ENCODE results near the gene SV2B.

The SV2B gene

DNA sequence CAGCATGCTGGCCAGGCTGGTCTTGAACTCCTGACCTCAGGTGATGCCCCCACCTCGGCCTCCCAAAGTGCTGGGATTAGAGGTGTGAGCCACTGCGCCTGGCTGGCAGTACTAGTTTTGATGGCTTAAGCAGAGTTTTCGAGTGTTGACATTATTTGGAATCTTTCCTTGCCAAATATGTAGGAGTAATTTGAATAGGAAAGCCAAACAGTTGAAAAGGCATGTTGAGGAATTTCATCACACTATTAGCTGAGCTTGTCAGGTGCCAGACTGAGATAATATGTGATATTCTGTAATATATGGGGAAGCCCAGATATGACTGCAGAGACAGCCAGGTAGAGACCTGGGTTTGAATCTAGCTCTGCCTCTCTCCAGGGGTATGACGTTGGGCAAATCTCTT lies 109.3 kb downstream of the SV2B start:
- POLR2A ChIA-PET, result no interaction called here
- Histone ChIP-seq H3K4me1 (ENCODE audit: control insufficient read depth, insufficient read depth, low read length) (peaks cover 3% of the 10 kb centered on the region; the same call in 1 of the 2 replicates), H3K9me3 (ENCODE audit: control insufficient read depth, insufficient read depth, low read depth, low read length) (no peaks in the 10 kb centered on the region), H3K27ac (ENCODE audit: extremely low read depth, low read depth, low read length) (no peak overlapping the region), H3K36me3 (ENCODE audit: control insufficient read depth in 2 of 2, insufficient read depth in 1 of 2, low read length in 2 of 2) (no peaks in the 10 kb centered on the region), H3K4me3 (ENCODE audit: low read depth, low read length) (no peak overlapping the region)
- no peak for TF ChIP-seq ZNF785 (tag by site-specific recombination; IDR thresholded peaks at IDR 0.05)
- no peak for TF ChIP-seq KLF7 (tag by site-specific recombination; IDR thresholded peaks at IDR 0.05; ENCODE audit: borderline replicate concordance)
- TF ChIP-seq ZFP3 (tag by site-specific recombination; IDR thresholded peaks at IDR 0.05; ENCODE audit: low read depth), result no peak
- no peak for TF ChIP-seq ZNF530 (tag by site-specific recombination; IDR thresholded peaks at IDR 0.05; ENCODE audit: low read depth)
- no peak for TF ChIP-seq ZNF621 (tag by site-specific recombination; IDR thresholded peaks at IDR 0.05)
- TF ChIP-seq ZNF600 (tag by site-specific recombination; IDR thresholded peaks at IDR 0.05), result no peak
- TF ChIP-seq ZNF571 (tag by site-specific recombination; IDR thresholded peaks at IDR 0.05), result no peak
- no peak for TF ChIP-seq ZBTB49 (tag by site-specific recombination; IDR thresholded peaks at IDR 0.05; ENCODE audit: low read depth)
- TF ChIP-seq ZNF701 (tag by site-specific recombination; IDR thresholded peaks at IDR 0.05), result no peak
- TF ChIP-seq ZNF362 (tag by site-specific recombination; IDR thresholded peaks at IDR 0.05), result no peak
- TF ChIP-seq, protein P1, sequence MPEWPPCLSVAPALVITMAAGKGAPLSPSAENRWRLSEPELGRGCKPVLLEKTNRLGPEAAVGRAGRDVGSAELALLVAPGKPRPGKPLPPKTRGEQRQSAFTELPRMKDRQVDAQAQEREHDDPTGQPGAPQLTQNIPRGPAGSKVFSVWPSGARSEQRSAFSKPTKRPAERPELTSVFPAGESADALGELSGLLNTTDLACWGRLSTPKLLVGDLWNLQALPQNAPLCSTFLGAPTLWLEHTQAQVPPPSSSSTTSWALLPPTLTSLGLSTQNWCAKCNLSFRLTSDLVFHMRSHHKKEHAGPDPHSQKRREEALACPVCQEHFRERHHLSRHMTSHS (tag by site-specific recombination; IDR thresholded peaks at IDR 0.05), result no peak
- no peak for TF ChIP-seq SCRT1 (tag by site-specific recombination; IDR thresholded peaks at IDR 0.05; ENCODE audit: borderline replicate concordance)
- no peak for TF ChIP-seq HOXC10 (CRISPR knock-in tag; IDR thresholded peaks at IDR 0.05)
- no peak for TF ChIP-seq ZNF776 (tag by site-specific recombination; IDR thresholded peaks at IDR 0.05; ENCODE audit: borderline replicate concordance)
- CTCF ChIA-PET, result interaction anchor here (0.6 to 1.4 kb wide), 4 partner anchors 153 to 1134 kb away, joined by 3 to 5 read pairs (median 3); no protein-coding TSS in a partner anchor

DNA sequence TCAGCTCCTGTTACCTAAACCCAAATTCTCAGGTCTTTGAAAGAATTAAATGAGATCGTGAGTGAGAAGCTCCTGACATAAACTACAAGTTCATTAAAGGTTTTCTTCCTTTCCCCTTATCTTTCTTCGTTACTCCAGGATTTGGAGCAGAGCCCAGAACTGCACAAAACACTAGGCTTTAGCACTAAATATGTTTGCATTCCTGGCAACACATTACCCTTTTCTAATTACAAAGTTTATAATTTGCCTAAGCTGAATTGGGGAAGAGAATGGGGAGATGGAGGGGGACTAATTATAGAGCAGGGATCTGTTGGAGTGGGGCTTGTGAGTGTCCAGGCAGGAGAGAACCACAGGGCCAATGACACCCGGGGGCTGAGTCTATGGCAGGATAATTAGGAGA lies 109.7 kb downstream of the SV2B start:
- POLR2A ChIA-PET, result no interaction called here
- TF ChIP-seq ZNF510 (tag by site-specific recombination; IDR thresholded peaks at IDR 0.05; ENCODE audit: insufficient replicate concordance) (no peak), OVOL3 (tag by site-specific recombination; IDR thresholded peaks at IDR 0.05) (no peak), INSM2 (tag by site-specific recombination; IDR thresholded peaks at IDR 0.05) (no peak)
- CTCF ChIA-PET, result interaction anchor here (0.8 to 1.4 kb wide), 3 partner anchors 15 to 881 kb away, joined by 3 to 5 read pairs (median 5); no protein-coding TSS in a partner anchor
- Histone ChIP-seq H3K4me3 (ENCODE audit: low read depth, low read length) (no peak overlapping the region), H3K27ac (ENCODE audit: extremely low read depth, low read depth, low read length) (no peak overlapping the region), H3K4me1 (ENCODE audit: control insufficient read depth, insufficient read depth, low read length) (peaks cover 3% of the 10 kb centered on the region; the same call in 1 of the 2 replicates), H3K36me3 (ENCODE audit: control insufficient read depth in 2 of 2, insufficient read depth in 1 of 2, low read length in 2 of 2) (no peaks in the 10 kb centered on the region), H3K9me3 (ENCODE audit: control insufficient read depth, insufficient read depth, low read depth, low read length) (no peaks in the 10 kb centered on the region)
